HG03025 (cell line): Measurements from ENCODE around the gene TCF15.

ENCODE experiments used
- ATAC-seq: cut with Tn5 transposase; IDR thresholded peaks from one replicate; pipeline ENCODE4 v1.9.1; 2021; ENCODE audit warnings: mild to moderate bottlenecking, moderate library complexity; ENCODE audit not compliant: unreplicated experiment, low FRiP score

Gene TCF15

GRCh38 chr20:558117-558516, 52.0 kb downstream of the TCF15 start:
- ATAC-seq: no peak

DNA sequence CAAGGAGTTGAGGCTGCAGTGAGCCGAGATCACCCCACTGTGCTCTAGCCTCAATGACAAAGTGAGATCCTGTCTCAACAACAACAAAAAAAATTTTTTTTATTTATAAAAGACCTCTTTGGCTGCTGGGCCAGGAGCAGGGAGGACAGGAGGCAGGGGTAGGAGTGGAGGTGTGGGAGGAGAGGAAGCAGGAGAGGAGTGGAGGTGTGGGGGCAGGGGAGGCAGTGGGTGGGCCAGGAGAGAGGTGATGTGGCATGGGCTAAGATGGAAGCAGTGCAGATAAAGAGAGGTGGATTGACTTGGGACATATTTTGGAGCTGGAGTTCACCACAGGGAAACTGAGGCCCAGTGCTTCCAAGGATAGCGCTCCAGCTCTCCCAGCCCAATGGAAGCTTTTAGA, 53.1 kb downstream of the TCF15 start:
- ATAC-seq: no peak

DNA sequence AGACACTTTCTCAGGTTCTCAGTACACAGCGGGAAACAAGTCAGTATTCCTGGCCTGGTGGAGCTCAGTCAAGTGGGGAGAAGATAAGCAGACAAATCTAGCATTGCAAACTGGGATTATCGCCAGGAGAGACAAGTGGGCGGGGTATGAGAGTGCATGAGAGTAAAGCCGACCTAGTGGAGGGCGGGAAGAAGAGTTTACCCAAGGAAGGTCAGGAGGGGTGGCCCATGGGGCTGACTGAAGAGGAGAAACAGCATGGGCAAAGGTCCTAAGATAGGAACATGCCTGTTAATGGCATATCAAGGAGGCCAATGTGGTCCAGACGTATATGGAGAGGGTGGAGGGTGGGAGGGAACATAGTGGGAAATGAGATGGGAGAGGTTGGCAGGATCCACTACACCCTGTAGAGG, 54.1 kb downstream of the TCF15 start:
- no peak for ATAC-seq
